Astrocyte (in vitro differentiated cells and primary cell): ENCODE data around the gene REEP6. TPM values are rescaled to one million over a fixed set of nuclear protein-coding genes. Genes with fewer than 3 reads are reported as not detected.

Experiments used
- DNase-seq: peaks from one replicate; pipeline ENCODE4 v3.0.0-alpha.2; 2010; ENCODE audit warnings: low read depth
- FAIRE-seq: peaks from 2 replicates; lab custom pipeline; 2011; peaks lifted over from hg19 to GRCh38; lab: Jason Lieb, UNC
- H2AFZ ChIP-seq: 2 replicates; pipeline ENCODE4 v1.6.0; 2012; ENCODE audit warnings: low read depth, low read length, inconsistent platforms
- H3K27ac ChIP-seq: 2 replicates; pipeline ENCODE4 v1.5.1; 2011; ENCODE audit warnings: low read depth, low read length, inconsistent platforms
- H3K27me3 ChIP-seq: 2 replicates; pipeline ENCODE4 v1.6.0; 2011; ENCODE audit warnings: low read length, inconsistent platforms; ENCODE audit not compliant: insufficient read depth
- H3K36me3 ChIP-seq: 2 replicates; pipeline ENCODE4 v1.5.1; 2011; ENCODE audit warnings: low read length, inconsistent platforms; ENCODE audit not compliant: insufficient read depth
- H3K4me1 ChIP-seq: 2 replicates; pipeline ENCODE4 v1.5.1; 2011; ENCODE audit warnings: low read length, inconsistent platforms; ENCODE audit not compliant: insufficient read depth
- H3K4me2 ChIP-seq: 2 replicates; pipeline ENCODE4 v1.6.0; 2012; ENCODE audit warnings: low read length, inconsistent platforms
- H3K4me3 ChIP-seq: 2 replicates; pipeline ENCODE4 v1.5.1; 2011; ENCODE audit warnings: low read depth, mild to moderate bottlenecking, low read length, inconsistent platforms; ENCODE audit not compliant: insufficient read depth
- H3K79me2 ChIP-seq: 2 replicates; pipeline ENCODE4 v1.6.0; 2012; ENCODE audit warnings: mild to moderate bottlenecking, low read length, inconsistent platforms; ENCODE audit not compliant: insufficient read depth
- H3K9ac ChIP-seq: 2 replicates; pipeline ENCODE4 v1.6.0; 2012; ENCODE audit warnings: mild to moderate bottlenecking, low read length, inconsistent platforms
- H3K9me3 ChIP-seq: 2 replicates; pipeline ENCODE4 v1.5.1; 2012; ENCODE audit warnings: low read depth, mild to moderate bottlenecking, low read length, inconsistent platforms; ENCODE audit not compliant: insufficient read depth
- H4K20me1 ChIP-seq: 2 replicates; pipeline ENCODE4 v1.6.0; 2012; ENCODE audit warnings: low read length, inconsistent platforms; ENCODE audit not compliant: insufficient read depth
- H3K27ac Mint-ChIP-seq: one replicate; pipeline ENCODE4 v1.8.0; 2021; ENCODE audit warnings: mild to moderate bottlenecking, mixed read lengths; ENCODE audit not compliant: unreplicated experiment
- H3K27me3 Mint-ChIP-seq: one replicate; pipeline ENCODE4 v1.8.0; 2021; ENCODE audit warnings: low read depth, mixed read lengths; ENCODE audit not compliant: unreplicated experiment
- H3K36me3 Mint-ChIP-seq: one replicate; pipeline ENCODE4 v1.8.0; 2021; ENCODE audit warnings: low read depth, mixed read lengths; ENCODE audit not compliant: unreplicated experiment
- H3K4me1 Mint-ChIP-seq: one replicate; pipeline ENCODE4 v1.8.0; 2021; ENCODE audit warnings: low read depth, mixed read lengths; ENCODE audit not compliant: unreplicated experiment
- H3K4me3 Mint-ChIP-seq: one replicate; pipeline ENCODE4 v1.8.0; 2021; ENCODE audit warnings: mild to moderate bottlenecking, moderate library complexity, mixed read lengths; ENCODE audit not compliant: unreplicated experiment
- H3K9me3 Mint-ChIP-seq: one replicate; pipeline ENCODE4 v1.8.0; 2021; ENCODE audit warnings: mild to moderate bottlenecking, mixed read lengths; ENCODE audit not compliant: unreplicated experiment
- EZH2 ChIP-seq: IDR thresholded peaks from 2 replicates; pipeline ENCODE4 v1.6.1; 2012; ENCODE audit warnings: mild to moderate bottlenecking, low read length, inconsistent platforms; ENCODE audit not compliant: insufficient read depth
- total RNA-seq: library from RNA; stranded (reverse); gene quantifications from 2 replicates; pipeline ENCODE4 v1.2.1, GENCODE V29; 2021
- TF ChIP-seq, protein P1 (sequence below): IDR thresholded peaks from 2 replicates; pipeline ENCODE4 v1.5.1; 2011; ENCODE audit warnings: low read depth, mild to moderate bottlenecking, inconsistent platforms, low read length, moderate library complexity; ENCODE audit not compliant: insufficient read depth

REEP6 gene
- total RNA-seq, 1 donor from 2014 or later, result 5.7 TPM

DNA sequence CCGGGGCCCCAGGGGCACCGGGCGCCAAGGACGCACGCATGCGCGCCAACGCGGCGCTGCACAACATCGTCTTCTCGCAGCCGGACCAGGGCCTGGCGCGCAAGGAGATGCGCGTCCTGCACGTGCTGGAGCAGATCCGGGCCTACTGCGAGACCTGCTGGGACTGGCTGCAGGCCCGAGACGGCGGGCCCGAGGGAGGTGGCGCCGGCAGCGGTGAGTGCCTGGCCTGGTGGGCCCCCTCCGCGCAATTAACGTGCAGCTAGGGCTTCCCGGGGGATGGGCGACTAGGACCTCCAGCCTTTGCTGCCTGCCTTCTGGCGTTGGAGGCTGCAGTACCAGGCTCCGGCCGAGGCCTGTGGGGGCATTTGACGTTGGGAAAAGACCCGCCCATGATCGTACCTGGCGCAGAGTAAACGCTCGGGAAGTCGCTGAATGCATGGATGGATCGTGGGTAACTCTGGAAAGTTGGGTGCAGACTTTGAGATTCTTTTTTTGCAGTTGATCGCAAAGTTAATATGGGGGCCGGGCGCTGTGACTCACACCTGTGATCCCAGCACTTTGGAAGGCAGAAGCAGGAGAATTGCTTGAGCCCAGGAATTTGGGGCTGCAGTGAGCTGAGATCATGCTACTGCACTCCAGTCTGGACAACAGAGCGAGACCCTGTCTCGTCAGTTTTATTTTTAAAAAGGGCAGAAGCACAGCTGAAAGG is 33.8 kb upstream of the REEP6 start:
- no peak overlapping the region for H3K9ac ChIP-seq
- no peaks in the 10 kb centered on the region for H3K4me1 ChIP-seq
- peaks cover 9% of the 10 kb centered on the region for H4K20me1 ChIP-seq
- no peak overlapping the region for H3K4me2 ChIP-seq
- no peaks in the 10 kb centered on the region for H3K36me3 ChIP-seq
- H3K27me3 Mint-ChIP-seq, result peaks cover 21% of the 10 kb centered on the region
- no peaks in the 10 kb centered on the region for H3K9me3 ChIP-seq
- peaks cover 9% of the 10 kb centered on the region for H3K36me3 Mint-ChIP-seq
- no peaks in the 10 kb centered on the region for H3K79me2 ChIP-seq
- no peak overlapping the region for H3K4me3 ChIP-seq
- no peak overlapping the region for H3K27ac ChIP-seq
- TF ChIP-seq, protein P1, sequence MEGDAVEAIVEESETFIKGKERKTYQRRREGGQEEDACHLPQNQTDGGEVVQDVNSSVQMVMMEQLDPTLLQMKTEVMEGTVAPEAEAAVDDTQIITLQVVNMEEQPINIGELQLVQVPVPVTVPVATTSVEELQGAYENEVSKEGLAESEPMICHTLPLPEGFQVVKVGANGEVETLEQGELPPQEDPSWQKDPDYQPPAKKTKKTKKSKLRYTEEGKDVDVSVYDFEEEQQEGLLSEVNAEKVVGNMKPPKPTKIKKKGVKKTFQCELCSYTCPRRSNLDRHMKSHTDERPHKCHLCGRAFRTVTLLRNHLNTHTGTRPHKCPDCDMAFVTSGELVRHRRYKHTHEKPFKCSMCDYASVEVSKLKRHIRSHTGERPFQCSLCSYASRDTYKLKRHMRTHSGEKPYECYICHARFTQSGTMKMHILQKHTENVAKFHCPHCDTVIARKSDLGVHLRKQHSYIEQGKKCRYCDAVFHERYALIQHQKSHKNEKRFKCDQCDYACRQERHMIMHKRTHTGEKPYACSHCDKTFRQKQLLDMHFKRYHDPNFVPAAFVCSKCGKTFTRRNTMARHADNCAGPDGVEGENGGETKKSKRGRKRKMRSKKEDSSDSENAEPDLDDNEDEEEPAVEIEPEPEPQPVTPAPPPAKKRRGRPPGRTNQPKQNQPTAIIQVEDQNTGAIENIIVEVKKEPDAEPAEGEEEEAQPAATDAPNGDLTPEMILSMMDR, result no peak
- TF ChIP-seq EZH2, result no peak
- H3K27me3 ChIP-seq, result peaks cover 14% of the 10 kb centered on the region
- H3K4me1 Mint-ChIP-seq, result no peaks in the 10 kb centered on the region
- no peak for DNase-seq
- no peak overlapping the region for H3K4me3 Mint-ChIP-seq
- no peak for FAIRE-seq
- H2AFZ ChIP-seq, result no peak overlapping the region
- no peak overlapping the region for H3K27ac Mint-ChIP-seq
- H3K9me3 Mint-ChIP-seq, result no peaks in the 10 kb centered on the region

DNA sequence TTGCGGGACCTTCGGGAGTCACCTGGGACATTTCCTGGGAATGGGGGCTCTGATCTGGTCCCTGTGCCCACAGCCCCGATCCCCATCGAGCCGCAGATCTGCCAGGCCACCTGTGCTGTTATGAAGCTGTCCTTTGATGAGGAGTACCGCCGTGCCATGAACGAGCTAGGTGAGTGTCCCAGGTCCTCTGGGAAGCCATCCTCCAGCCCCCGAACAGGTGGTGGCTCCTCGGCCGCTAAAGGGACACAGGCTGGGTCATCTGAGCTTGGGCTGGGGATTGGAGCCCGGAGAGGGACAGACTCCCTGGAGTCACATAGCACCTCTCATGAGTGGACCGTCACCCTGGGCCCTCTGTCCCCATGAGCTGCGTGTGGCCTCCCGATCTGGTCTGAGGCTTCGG is 33.1 kb upstream of the REEP6 start:
- no peak for FAIRE-seq
- no peaks in the 10 kb centered on the region for H3K4me1 Mint-ChIP-seq
- H3K36me3 Mint-ChIP-seq, result peaks cover 9% of the 10 kb centered on the region
- H3K27me3 Mint-ChIP-seq, result peaks cover 18% of the 10 kb centered on the region
- Histone ChIP-seq H3K27ac (no peak overlapping the region), H3K9ac (no peak overlapping the region), H3K9me3 (no peaks in the 10 kb centered on the region), H3K79me2 (no peaks in the 10 kb centered on the region), H3K4me2 (no peak overlapping the region), H3K27me3 (peaks cover 7% of the 10 kb centered on the region), H4K20me1 (peaks cover 2% of the 10 kb centered on the region), H3K4me1 (no peaks in the 10 kb centered on the region), H3K36me3 (no peaks in the 10 kb centered on the region), H3K4me3 (no peak overlapping the region), H2AFZ (no peak overlapping the region)
- TF ChIP-seq, protein P1, result no peak
- no peak for TF ChIP-seq EZH2
- no peaks in the 10 kb centered on the region for H3K9me3 Mint-ChIP-seq
- H3K27ac Mint-ChIP-seq, result no peak overlapping the region
- H3K4me3 Mint-ChIP-seq, result no peak overlapping the region
- DNase-seq, result no peak

DNA sequence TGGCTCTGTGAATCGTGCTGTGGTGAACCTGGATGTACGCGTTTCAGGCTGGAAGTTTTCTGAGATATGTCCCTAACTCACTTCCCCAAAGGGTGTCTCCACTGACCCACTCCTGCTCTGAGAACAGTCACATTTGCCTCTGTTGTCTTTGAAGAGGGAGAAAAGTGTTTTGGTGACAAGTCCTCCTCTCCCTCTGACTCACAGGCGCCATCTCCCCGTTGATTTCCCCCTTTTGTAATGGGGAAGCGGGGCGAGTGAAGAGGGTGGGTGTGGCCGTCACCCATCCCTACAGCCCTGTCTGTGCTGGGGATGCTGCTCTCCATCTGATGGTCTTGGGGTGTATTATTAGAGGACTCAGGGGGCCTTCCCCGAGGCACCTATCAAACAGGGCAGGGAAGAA is 31.5 kb upstream of the REEP6 start:
- no peak overlapping the region for H3K4me3 Mint-ChIP-seq
- no peaks in the 10 kb centered on the region for H3K4me1 Mint-ChIP-seq
- no peaks in the 10 kb centered on the region for H3K9me3 Mint-ChIP-seq
- Histone ChIP-seq H3K9me3 (no peaks in the 10 kb centered on the region), H3K79me2 (no peaks in the 10 kb centered on the region), H2AFZ (no peak overlapping the region), H3K36me3 (no peaks in the 10 kb centered on the region), H4K20me1 (no peaks in the 10 kb centered on the region), H3K27ac (no peak overlapping the region), H3K9ac (no peak overlapping the region), H3K4me1 (no peaks in the 10 kb centered on the region), H3K4me2 (no peak overlapping the region), H3K4me3 (no peak overlapping the region), H3K27me3 (peaks cover 2% of the 10 kb centered on the region)
- TF ChIP-seq, protein P1, result no peak
- no peak for DNase-seq
- H3K36me3 Mint-ChIP-seq, result peaks cover 9% of the 10 kb centered on the region
- no peak for FAIRE-seq
- H3K27ac Mint-ChIP-seq, result no peak overlapping the region
- H3K27me3 Mint-ChIP-seq, result peaks cover 16% of the 10 kb centered on the region
